K562 (cell line): Measurements from ENCODE around the gene HLA-E. TPM values are rescaled to one million over a fixed set of nuclear protein-coding genes. Genes with fewer than 3 reads are reported as not detected.
A peak's percentile ranks its signal among the peaks of the same experiment; 100 is the strongest.

ENCODE experiments used
- JUND ChIP-seq, 2 experiments: IDR thresholded peaks; 2 replicates in 1 of 2; 3 replicates in 1 of 2; pipeline ENCODE4 v1.6.1; 2011; ENCODE audit warnings: borderline replicate concordance in 2 of 2, low read depth in 2 of 2, low read length in 2 of 2, improper control_type of control experiment in 1 of 2, missing biosample characterization in 1 of 2, missing genetic modification characterization in 1 of 2, missing genetic modification reagents in 1 of 2
- MGA ChIP-seq: fragments of 450-650 bp; IDR thresholded peaks from 2 replicates; pipeline ENCODE4 v1.6.1; 2016; ENCODE audit warnings: mild to moderate bottlenecking, moderate library complexity
- PREB ChIP-seq: sonication (generic); formaldehyde crosslinking; IDR thresholded peaks from 2 replicates; pipeline ENCODE4 v1.8.1; 2023; ENCODE audit warnings: mild to moderate bottlenecking, missing genetic modification reagents
- ZNF395 ChIP-seq: fragments of 200-800 bp; sonication (Bioruptor generic); IDR thresholded peaks from 2 replicates; pipeline ENCODE4 v1.6.1; 2017; ENCODE audit warnings: missing genetic modification characterization, missing compliant biosample characterization
- polyA plus RNA-seq, 8 experiments: library from polyadenylated mRNA; depleted of rRNA in 4 of 8; stranded (reverse) in 5 of 8; unstranded in 3 of 8; fragments of >200 nt; fragmentation: Nextera tagmentation in 2 of 8; fragmentation: Illumina TruSeq in 1 of 8; extraction: Ambion mirVana in 2 of 8; extraction: Trizol in 1 of 8; gene quantifications; 2 replicates each; pipeline versions ENCODE4 v1.2.1 to v1.2.3, GENCODE V29; 2011 to 2014; ENCODE audit warnings: inconsistent platforms in 1 of 8, missing spikeins in 1 of 8
- total RNA-seq, 7 experiments: library from RNA; depleted of rRNA in 6 of 7; stranded (reverse); fragments of >200 nt in 6 of 7; fragmentation: Illumina TruSeq in 2 of 7; extraction: Trizol in 2 of 7; gene quantifications; 2 replicates each; pipeline versions ENCODE4 v1.2.1 to v1.2.3, GENCODE V29; 2011 to 2021; ENCODE audit warnings: low replicate concordance in 1 of 7

The HLA-E gene
- total and polyA plus RNA-seq, 9 of the 15 experiments (the other 6 are each of a cell fraction or from before 2014, with no cell fraction given), result 3.2 to 39.9 (median 26.8) TPM

- TF ChIP-seq MGA (no peak), PREB (CRISPR knock-in tag) (no peak), ZNF395 (CRISPR knock-in tag) (0 out of 2 replicates have a peak, but pooled peaks have one; percentile 29), JUND (IDR thresholded peaks at IDR 0.05; ENCODE audit: borderline replicate concordance, low read depth, low read length) (no peak), JUND (tag; IDR thresholded peaks at IDR 0.05; ENCODE audit: borderline replicate concordance, low read depth, low read length) (0 out of 3 replicates have a peak, but pooled peaks have one; percentile 21)
Measured at GRCh38 chr6:30507849-30508827, 18.8 kb downstream of the HLA-E start (continued).
